Kidney (tissue), 14 donors: ENCODE measurements around the gene TMEM212. TPM values are rescaled to one million over a fixed set of nuclear protein-coding genes. Genes with fewer than 3 reads are reported as not detected.

Experiments
- DNase-seq, 5 donors: peaks; one replicate each; pipeline ENCODE4 v3.0.0-alpha.2; 2013 to 2020
- FAIRE-seq: peaks from 2 replicates; lab custom pipeline; 2012; peaks lifted over from hg19 to GRCh38; lab: Jason Lieb, UNC
- H3K27ac ChIP-seq, 2 donors: one replicate each; pipeline ENCODE4 v1.7.0; 2013; ENCODE audit warnings: low read depth in 2 of 2, low read length in 2 of 2, inconsistent platforms in 1 of 2
- H3K27me3 ChIP-seq: one replicate; pipeline ENCODE4 v1.7.1; 2013; ENCODE audit warnings: low read length, inconsistent platforms; ENCODE audit not compliant: control insufficient read depth, insufficient read depth
- H3K36me3 ChIP-seq, 3 donors: one replicate each; pipeline versions ENCODE4 v1.7.0 to v1.7.1; 2013; ENCODE audit warnings: low read length in 3 of 3, control low read depth in 1 of 3, inconsistent platforms in 1 of 3; ENCODE audit not compliant: insufficient read depth in 3 of 3, control insufficient read depth in 2 of 3
- H3K4me1 ChIP-seq, 3 donors: one replicate each; pipeline versions ENCODE4 v1.7.0 to v1.7.1; 2013; ENCODE audit warnings: low read length in 3 of 3, inconsistent platforms in 1 of 3, low read depth in 1 of 3; ENCODE audit not compliant: control insufficient read depth in 2 of 3, insufficient read depth in 2 of 3
- H3K4me3 ChIP-seq, 3 donors: one replicate each; pipeline versions ENCODE4 v1.7.0 to v1.8.1; 2013; ENCODE audit warnings: low read length in 3 of 3, control low read depth in 1 of 3, inconsistent platforms in 1 of 3
- H3K9ac ChIP-seq, 3 donors: one replicate each; pipeline versions ENCODE4 v1.7.0 to v1.7.1; 2013; ENCODE audit warnings: low read length in 3 of 3, control low read depth in 1 of 3, inconsistent platforms in 1 of 3
- H3K9me3 ChIP-seq, 3 donors: one replicate each; pipeline versions ENCODE4 v1.7.0 to v1.7.1; 2013; ENCODE audit warnings: low read length in 3 of 3, control low read depth in 1 of 3, inconsistent platforms in 1 of 3; ENCODE audit not compliant: control insufficient read depth in 2 of 3, insufficient read depth in 1 of 3
- intact Hi-C: fragments of 100-400 bp; cut with DNase I; formaldehyde crosslinking; loops from one replicate; pipeline ENCODE4 v1.11.1; 2022
- polyA plus RNA-seq: library from polyadenylated mRNA; stranded (reverse); fragments of 350-450 nt; fragmentation: Illumina TruSeq; extraction: RNeasy Lipid Tissue Mini Kit (QIAGEN cat#74804); gene quantifications from one replicate; pipeline ENCODE4 v1.2.3, GENCODE V29; 2014; ENCODE audit warnings: low read depth, low replicate concordance; ENCODE audit not compliant: insufficient read depth
- total RNA-seq: library from RNA; stranded (reverse); fragmentation: NEBNext Ultra II Directional; extraction: Animal tissue kit (Norgen Biotek cat#: 25700); gene quantifications from one replicate; pipeline ENCODE4 v1.2.1, GENCODE V29; 2021
- TF ChIP-seq, protein P1 (sequence below): IDR thresholded peaks from 3 replicates; pipeline ENCODE4 v1.5.1; 2012; ENCODE audit warnings: mild to moderate bottlenecking, moderate library complexity, borderline replicate concordance; ENCODE audit not compliant: insufficient read depth; ENCODE audit errors: extremely low read depth
- donor health status: control.
- donor health status: control.
- donor health status: control.
- donor health status: control.
- donor health status: control.
- donor health status: DM: yes; HTN: yes; CAD: no.
- donor health status: Normal renal cell carcinoma (clear cell type).

TMEM212 gene
- total and polyA plus RNA-seq, 2 donors from 2014 or later: not detected

DNA sequence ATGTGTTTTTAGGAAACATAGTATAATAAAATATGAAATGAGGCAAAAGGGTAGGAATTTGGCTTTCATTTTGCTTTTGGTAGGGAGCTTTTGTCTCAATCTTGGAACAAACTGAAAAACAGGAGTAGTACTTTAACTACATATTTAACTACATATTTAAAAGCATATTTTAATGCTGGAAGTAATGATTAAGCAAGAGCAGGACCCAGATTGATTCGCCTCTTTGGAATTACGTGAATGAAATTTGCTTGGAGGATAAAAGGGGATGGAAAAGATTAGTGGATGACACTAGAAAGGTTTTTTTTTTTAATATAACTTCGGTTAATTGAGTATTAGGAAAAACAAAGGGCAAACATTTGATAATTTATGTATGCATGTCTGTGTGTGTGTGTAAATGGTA lies 11.2 kb upstream of the TMEM212 start:
- no peak overlapping the region for H3K9ac ChIP-seq
- peaks cover 0 to 2% (median 0%) of the 10 kb centered on the region in 3 donors for H3K4me1 ChIP-seq
- FAIRE-seq: no peak
- intact Hi-C loops: no loop called here
- H3K27ac ChIP-seq: no peak overlapping the region
- H3K36me3 ChIP-seq: no peaks in the 10 kb centered on the region
- DNase-seq: no peak
- TF ChIP-seq, protein P1, sequence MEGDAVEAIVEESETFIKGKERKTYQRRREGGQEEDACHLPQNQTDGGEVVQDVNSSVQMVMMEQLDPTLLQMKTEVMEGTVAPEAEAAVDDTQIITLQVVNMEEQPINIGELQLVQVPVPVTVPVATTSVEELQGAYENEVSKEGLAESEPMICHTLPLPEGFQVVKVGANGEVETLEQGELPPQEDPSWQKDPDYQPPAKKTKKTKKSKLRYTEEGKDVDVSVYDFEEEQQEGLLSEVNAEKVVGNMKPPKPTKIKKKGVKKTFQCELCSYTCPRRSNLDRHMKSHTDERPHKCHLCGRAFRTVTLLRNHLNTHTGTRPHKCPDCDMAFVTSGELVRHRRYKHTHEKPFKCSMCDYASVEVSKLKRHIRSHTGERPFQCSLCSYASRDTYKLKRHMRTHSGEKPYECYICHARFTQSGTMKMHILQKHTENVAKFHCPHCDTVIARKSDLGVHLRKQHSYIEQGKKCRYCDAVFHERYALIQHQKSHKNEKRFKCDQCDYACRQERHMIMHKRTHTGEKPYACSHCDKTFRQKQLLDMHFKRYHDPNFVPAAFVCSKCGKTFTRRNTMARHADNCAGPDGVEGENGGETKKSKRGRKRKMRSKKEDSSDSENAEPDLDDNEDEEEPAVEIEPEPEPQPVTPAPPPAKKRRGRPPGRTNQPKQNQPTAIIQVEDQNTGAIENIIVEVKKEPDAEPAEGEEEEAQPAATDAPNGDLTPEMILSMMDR: no peak
- H3K9me3 ChIP-seq: no peaks in the 10 kb centered on the region
- no peak overlapping the region for H3K4me3 ChIP-seq
- no peaks in the 10 kb centered on the region for H3K27me3 ChIP-seq

DNA sequence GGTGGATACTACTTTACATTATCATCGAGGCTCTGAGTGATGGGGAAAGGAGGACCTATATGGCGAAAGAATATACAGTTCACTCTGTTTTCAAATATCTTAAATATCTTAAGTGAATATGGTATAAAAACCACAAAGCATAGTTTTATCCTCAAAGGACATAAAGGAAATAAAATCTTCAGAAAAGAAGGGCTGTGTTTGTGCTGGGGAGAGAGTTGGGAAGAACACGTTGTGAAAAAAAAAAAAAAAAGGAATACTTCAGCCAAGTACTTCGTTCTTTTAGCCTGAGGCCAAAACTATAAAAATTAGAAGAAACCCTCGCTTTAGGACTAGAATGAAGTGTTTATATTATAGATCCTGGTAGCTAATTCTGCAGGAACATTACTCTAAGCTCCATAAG lies 10.2 kb upstream of the TMEM212 start:
- no peaks in the 10 kb centered on the region for H3K9me3 ChIP-seq
- no peaks in the 10 kb centered on the region for H3K27me3 ChIP-seq
- FAIRE-seq (no peak), DNase-seq (no peak)
- no peak overlapping the region for H3K27ac ChIP-seq
- H3K4me1 ChIP-seq: peaks cover 0 to 2% (median 0%) of the 10 kb centered on the region in 3 donors
- intact Hi-C loops: no loop called here
- no peaks in the 10 kb centered on the region for H3K36me3 ChIP-seq
- H3K4me3 ChIP-seq: no peak overlapping the region
- TF ChIP-seq, protein P1: no peak
- no peak overlapping the region for H3K9ac ChIP-seq

DNA sequence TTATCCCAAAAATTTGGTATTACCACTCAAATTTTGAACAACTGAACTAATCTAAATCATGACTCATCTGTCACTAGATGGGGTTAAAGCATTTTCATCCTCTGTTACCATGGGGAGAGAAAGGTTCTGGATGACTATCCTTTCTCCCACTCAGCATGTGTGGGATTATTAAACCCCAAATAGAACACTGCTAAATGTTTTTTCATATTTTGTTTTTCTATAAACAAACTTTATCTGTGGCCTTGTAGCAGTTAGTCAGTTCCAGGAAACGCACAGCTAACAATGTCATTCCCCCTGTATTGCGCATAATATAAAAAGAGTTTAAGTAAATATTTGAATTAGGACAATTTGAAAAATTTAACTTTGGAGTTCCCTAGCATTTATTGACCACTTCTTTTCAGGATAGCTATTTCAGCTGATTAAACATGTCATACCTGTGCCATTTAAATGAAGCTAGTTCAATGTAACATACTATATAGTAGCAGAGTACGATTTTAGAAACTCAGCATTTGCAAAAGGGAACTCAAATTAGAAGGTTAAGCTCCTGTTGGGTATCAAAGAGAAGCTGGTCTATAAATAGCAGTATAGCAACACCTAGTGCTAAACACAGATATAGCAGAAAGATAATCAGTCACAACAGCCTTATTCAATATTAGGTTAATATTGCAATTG lies 9.2 kb upstream of the TMEM212 start:
- H3K27me3 ChIP-seq: no peaks in the 10 kb centered on the region
- H3K9me3 ChIP-seq: no peaks in the 10 kb centered on the region
- intact Hi-C loops: no loop called here
- TF ChIP-seq, protein P1: peak; percentile 30
- H3K36me3 ChIP-seq: no peaks in the 10 kb centered on the region
- H3K4me1 ChIP-seq: peaks cover 0 to 3% (median 1%) of the 10 kb centered on the region in 3 donors
- FAIRE-seq (no peak), DNase-seq (no peak)
- no peak overlapping the region for H3K4me3 ChIP-seq
- no peak overlapping the region for H3K9ac ChIP-seq
- H3K27ac ChIP-seq: no peak overlapping the region

DNA sequence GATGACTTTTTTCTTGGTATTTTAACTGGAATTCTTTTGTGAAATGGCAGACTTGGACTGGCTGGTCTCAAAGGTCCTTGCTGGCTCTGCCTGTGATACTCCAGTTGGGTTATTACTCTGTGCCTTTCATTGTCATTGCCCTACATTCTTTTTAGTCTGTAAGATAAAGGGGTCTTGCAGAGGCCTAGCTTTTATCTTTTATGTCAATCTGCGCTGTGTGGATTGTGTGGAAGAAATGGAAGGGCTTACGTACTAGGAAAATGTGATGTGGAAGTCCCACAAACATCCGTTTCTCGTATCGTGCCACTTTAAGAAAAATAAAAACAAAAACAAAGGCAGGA lies 8.7 kb upstream of the TMEM212 start:
- no peak for FAIRE-seq
- intact Hi-C loops: no loop called here
- no peaks in the 10 kb centered on the region for H3K9me3 ChIP-seq
- peaks cover 0 to 3% (median 0%) of the 10 kb centered on the region in 3 donors for H3K4me1 ChIP-seq
- H3K9ac ChIP-seq: no peak overlapping the region
- no peak overlapping the region for H3K27ac ChIP-seq
- DNase-seq: no peak
- no peaks in the 10 kb centered on the region for H3K36me3 ChIP-seq
- no peak overlapping the region for H3K4me3 ChIP-seq
- no peaks in the 10 kb centered on the region for H3K27me3 ChIP-seq
- TF ChIP-seq, protein P1: no peak
